Aorta (tissue), 5 donors: Measurements from ENCODE around the gene CCR5AS.

Experiments
- ATAC-seq: fragments of 200-7000 bp; cut with Tn5 transposase; one replicate; pipeline ENCODE4 v1.9.1; 2022; ENCODE audit warnings: moderate library complexity; ENCODE audit not compliant: low FRiP score
- DNase-seq, 2 donors: peaks; one replicate each; pipeline ENCODE4 v3.0.0-alpha.2; 2020
- H3K27ac ChIP-seq, 2 donors: one replicate each; pipeline ENCODE4 v1.5.1; 2013; ENCODE audit warnings: low read length in 2 of 2, mild to moderate bottlenecking in 2 of 2, moderate library complexity in 2 of 2, control low read depth in 1 of 2, inconsistent platforms in 1 of 2, low read depth in 1 of 2
- H3K27me3 ChIP-seq, 2 donors: one replicate each; pipeline ENCODE4 v1.6.1; 2013; ENCODE audit warnings: control low read depth in 1 of 2, low read length in 1 of 2, mild to moderate bottlenecking in 1 of 2, moderate library complexity in 1 of 2; ENCODE audit not compliant: insufficient read depth in 2 of 2, control insufficient read depth in 1 of 2
- H3K36me3 ChIP-seq, 2 donors: one replicate each; pipeline ENCODE4 v1.6.1; 2013; ENCODE audit warnings: control low read depth in 1 of 2, low read length in 1 of 2, mild to moderate bottlenecking in 1 of 2; ENCODE audit not compliant: insufficient read depth in 2 of 2, control insufficient read depth in 1 of 2
- H3K4me1 ChIP-seq, 2 donors: one replicate each; pipeline ENCODE4 v1.6.1; 2013; ENCODE audit warnings: low read length in 2 of 2, control low read depth in 1 of 2, mild to moderate bottlenecking in 1 of 2, moderate library complexity in 1 of 2; ENCODE audit not compliant: insufficient read depth in 2 of 2, control insufficient read depth in 1 of 2
- H3K4me3 ChIP-seq, 2 donors: one replicate each; pipeline ENCODE4 v1.5.1; 2013; ENCODE audit warnings: low read length in 2 of 2, control low read depth in 1 of 2, mild to moderate bottlenecking in 1 of 2
- H3K9me3 ChIP-seq: one replicate; pipeline ENCODE4 v1.6.1; 2013; ENCODE audit warnings: mild to moderate bottlenecking, low read length; ENCODE audit not compliant: control insufficient read depth
- WGBS, 2 donors: extraction: QIAGEN DNeasy Blood & Tissue Kit; methylation state at CpG; one replicate each; pipeline ENCODE4 v1.1.7; 2013; 5-methylcytosine and 5-hydroxymethylcytosine counted together
- intact Hi-C, 2 donors: fragments of 100-400 bp; cut with DNase I; formaldehyde crosslinking; loops; one replicate each; pipeline versions ENCODE4 v1.14.2 to v1.15.0; 2022
- donor health status: healthy with polysubstance abuse.
- donor health status: Bipolar disorder and iron deficiency.
- donor health status: DM: no; HTN: no; CAD: no.
- donor health status: DM: no; HTN: no; CAD: no.
- donor health status: DM: yes; HTN: yes; CAD: no.

CCR5AS gene

GRCh38 chr3:46406788-46407611, at the start of gene CCR5AS, which contains the start of gene CCRL2:
CCR5AS (minus strand) TSS chr3:46407066.
CCRL2 (plus strand) TSS chr3:46407259; CDS start chr3:46408080, 821 bp downstream.
- Histone ChIP-seq H3K4me3 (no peak within 1 kb of the TSS), H3K9me3 (peaks cover 2% of the 10 kb centered on the region), H3K27me3 (no peaks in the 10 kb centered on the region), H3K27ac (no peak within 1 kb of the TSS), H3K4me1 (no peaks in the 10 kb centered on the region), H3K36me3 (no peaks in the 10 kb centered on the region)
- WGBS, 2 donors = 77 to 80% methylated on average over 20 of the region's 20 CpGs
- intact Hi-C loops = no loop called here
- DNase-seq (peak in 1 of 2 donors; percentile 81), ATAC-seq (peak; percentile 68)

DNA sequence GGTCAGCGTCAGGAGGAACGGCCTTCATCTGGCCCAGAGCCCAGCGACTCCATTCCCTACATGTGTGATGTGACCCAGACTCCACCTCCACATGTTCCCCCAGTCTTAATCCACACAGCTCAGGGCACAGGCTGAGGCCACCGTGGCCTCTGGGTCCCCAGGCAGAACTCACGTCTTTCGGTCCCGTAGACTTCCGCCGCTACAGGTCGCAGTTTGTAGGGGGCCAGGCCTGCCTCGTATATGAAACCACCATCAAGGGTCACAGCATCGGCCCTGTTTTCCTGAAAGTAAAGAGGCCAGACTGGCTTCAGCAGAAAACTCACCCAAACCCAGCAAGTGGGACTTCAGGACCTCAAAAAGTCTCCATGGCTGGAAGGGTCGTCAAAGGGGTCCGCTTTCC, 49.3 kb upstream of the CCR5AS start:
- no peaks in the 10 kb centered on the region for H3K27me3 ChIP-seq
- intact Hi-C loops = no loop called here
- H3K9me3 ChIP-seq = no peaks in the 10 kb centered on the region
- H3K4me3 ChIP-seq = no peak overlapping the region
- no peaks in the 10 kb centered on the region for H3K4me1 ChIP-seq
- H3K27ac ChIP-seq = no peak overlapping the region
- WGBS, 2 donors = 87 to 91% methylated on average over 14 of the region's 14 CpGs
- DNase-seq = no peak
- ATAC-seq = no peak
- H3K36me3 ChIP-seq = no peaks in the 10 kb centered on the region

DNA sequence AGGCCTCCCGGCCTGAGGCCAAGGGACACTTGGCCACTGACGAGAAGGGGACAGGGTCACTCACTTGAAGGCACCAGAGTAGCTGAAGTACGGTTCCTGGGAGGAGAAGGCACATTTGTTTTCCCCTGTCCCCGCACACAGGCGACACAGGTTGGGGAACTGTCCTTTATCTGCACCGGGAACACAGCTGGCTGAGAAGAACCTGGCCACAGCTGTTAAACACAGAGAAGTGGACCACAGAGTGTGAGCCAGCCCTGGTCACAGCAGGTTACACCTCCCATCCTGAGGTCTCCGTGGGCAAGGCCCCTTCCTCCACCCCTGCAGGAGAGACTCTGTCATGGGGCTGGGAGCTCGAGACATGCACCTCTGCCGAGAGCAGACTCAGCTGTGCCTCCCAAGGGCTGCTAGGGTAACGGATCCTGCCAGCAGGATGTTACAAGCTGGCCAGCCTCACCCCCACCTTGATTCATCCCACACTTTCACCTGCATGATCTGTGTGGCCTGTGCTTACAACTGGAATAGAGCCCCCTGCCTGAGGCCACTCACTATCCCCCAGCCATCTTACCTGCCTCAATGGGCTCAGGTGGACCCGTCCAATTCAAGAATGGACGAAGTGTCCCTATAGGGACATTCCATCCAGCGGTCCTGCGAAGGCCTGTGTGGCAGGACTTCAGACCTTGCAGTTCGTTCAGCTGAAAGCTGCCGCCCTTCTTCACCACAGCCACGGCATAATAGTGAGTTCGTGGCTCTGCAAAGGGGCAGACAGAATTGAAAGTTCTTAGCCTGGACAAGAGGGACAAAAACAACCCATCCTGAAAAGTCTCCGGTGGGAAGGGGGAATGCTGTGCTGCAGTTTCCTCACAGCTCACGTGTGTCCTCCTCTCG, 48.6 kb upstream of the CCR5AS start:
- Histone ChIP-seq H3K4me3 (no peak overlapping the region), H3K9me3 (no peaks in the 10 kb centered on the region), H3K4me1 (no peaks in the 10 kb centered on the region), H3K27ac (no peak overlapping the region), H3K36me3 (no peaks in the 10 kb centered on the region), H3K27me3 (no peaks in the 10 kb centered on the region)
- intact Hi-C loops = no loop called here
- DNase-seq = no peak
- WGBS, 2 donors = 79 to 85% methylated on average over 21 of the region's 21 CpGs
- ATAC-seq = no peak

GRCh38 chr3:46454606-46455005, 47.7 kb upstream of the CCR5AS start:
- ATAC-seq (no peak), DNase-seq (no peak)
- no peaks in the 10 kb centered on the region for H3K4me1 ChIP-seq
- intact Hi-C loops = no loop called here
- H3K36me3 ChIP-seq = no peaks in the 10 kb centered on the region
- H3K9me3 ChIP-seq = no peaks in the 10 kb centered on the region
- H3K4me3 ChIP-seq = no peak overlapping the region
- no peaks in the 10 kb centered on the region for H3K27me3 ChIP-seq
- H3K27ac ChIP-seq = no peak overlapping the region
- WGBS, 2 donors = 84 to 87% methylated on average over 7 of the region's 7 CpGs

- intact Hi-C loops = no loop called here
- DNase-seq (no peak), ATAC-seq (no peak)
- H3K9me3 ChIP-seq = no peaks in the 10 kb centered on the region
- WGBS, 2 donors = 67 to 69% methylated on average over 3 of the region's 3 CpGs
- no peaks in the 10 kb centered on the region for H3K36me3 ChIP-seq
- H3K4me1 ChIP-seq = no peaks in the 10 kb centered on the region
- no peak overlapping the region for H3K4me3 ChIP-seq
- no peak overlapping the region for H3K27ac ChIP-seq
- H3K27me3 ChIP-seq = no peaks in the 10 kb centered on the region
Observed at GRCh38 chr3:46454209-46454595, 47.3 kb upstream of the CCR5AS start.

DNA sequence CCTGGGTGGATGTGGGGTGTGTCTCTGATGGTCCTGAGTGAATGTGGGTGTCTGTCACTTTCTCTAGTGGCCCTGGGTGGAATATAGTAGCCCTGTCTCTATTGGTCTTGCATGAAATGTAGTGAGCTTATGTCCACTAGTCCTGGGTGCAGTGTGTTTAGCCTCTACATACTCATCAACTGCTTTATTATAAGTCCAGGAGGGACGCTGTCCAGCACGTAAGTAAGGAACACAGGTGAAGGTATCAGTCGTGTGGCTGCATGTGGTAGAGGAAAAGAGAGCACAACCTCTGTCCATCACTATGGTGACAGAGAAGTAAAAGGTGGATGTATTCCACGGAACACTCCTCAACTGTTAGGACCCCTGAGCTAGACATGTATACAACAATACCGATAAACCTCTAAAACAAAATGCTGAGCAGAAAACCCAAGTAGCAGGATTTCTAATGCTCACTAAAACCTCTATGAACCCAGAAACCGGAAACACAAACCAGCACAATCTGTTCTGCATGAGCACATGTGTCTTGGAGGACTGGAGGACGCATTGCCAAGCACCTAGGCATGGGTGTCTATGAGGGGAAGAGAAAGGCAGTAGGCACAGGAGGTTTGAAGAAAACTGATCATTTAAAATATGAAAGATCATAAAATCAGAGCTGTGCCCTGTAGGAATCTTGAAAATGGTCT, 46.8 kb upstream of the CCR5AS start:
- intact Hi-C loops = no loop called here
- no peaks in the 10 kb centered on the region for H3K9me3 ChIP-seq
- no peaks in the 10 kb centered on the region for H3K36me3 ChIP-seq
- H3K27me3 ChIP-seq = no peaks in the 10 kb centered on the region
- 71 to 73% methylated on average over 7 of the region's 7 CpGs for WGBS, 2 donors
- ATAC-seq = no peak
- H3K27ac ChIP-seq = no peak overlapping the region
- H3K4me1 ChIP-seq = no peaks in the 10 kb centered on the region
- H3K4me3 ChIP-seq = no peak overlapping the region
- DNase-seq = no peak

DNA sequence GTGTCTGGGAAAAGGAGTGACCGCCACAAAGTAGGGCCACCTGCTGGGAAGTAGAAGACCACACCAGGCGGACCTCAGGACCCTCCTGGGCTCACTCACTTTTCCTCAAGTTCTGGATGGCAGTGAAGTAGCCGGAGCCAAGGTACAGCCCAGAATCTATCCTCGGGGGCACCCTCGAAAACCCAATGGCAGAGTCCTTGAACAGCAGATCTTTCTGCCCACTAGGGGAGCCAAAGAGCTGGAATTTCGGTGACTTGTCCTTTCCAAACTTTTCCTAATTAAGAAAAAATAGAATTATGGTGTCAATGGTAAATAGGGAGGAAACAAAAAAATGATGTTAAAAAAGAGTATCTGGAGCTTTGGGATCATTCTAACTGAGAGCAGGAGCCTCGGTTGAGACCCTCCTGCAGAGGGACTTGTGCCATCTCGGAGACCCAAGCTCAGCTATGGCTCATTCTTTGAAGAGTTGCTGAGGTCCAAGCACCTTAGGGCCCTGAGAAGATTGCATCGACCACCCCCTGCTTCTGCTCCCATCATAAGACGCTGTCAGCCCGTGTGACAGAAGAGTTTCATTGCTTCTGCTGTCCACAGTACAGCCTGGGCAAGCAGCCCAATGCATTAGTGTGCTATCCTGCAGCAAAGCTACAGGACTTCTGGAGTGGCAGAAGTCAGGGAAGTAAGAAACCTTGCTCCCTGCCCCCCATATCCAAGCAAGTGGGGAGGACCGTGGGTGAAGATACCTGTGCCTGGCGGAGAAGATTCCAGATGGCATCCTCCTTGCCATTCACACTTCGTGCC, 43.1 kb upstream of the CCR5AS start:
- 65% methylated on average over 14 of the region's 14 CpGs for WGBS, 2 donors

GRCh38 chr3:46448721-46449120, 41.9 kb upstream of the CCR5AS start:
- DNase-seq = no peak
- 90 to 93% methylated on average over 16 to 17 of the region's 17 CpGs for WGBS, 2 donors

More for the DNA sequence above, 43.1 kb upstream of the CCR5AS start:
- no peak overlapping the region for H3K27ac ChIP-seq
- no peaks in the 10 kb centered on the region for H3K36me3 ChIP-seq
- H3K27me3 ChIP-seq = no peaks in the 10 kb centered on the region
- no peak overlapping the region for H3K4me3 ChIP-seq
- DNase-seq (no peak), ATAC-seq (no peak)
- no peaks in the 10 kb centered on the region for H3K9me3 ChIP-seq
- intact Hi-C loops = no loop called here
- H3K4me1 ChIP-seq = no peaks in the 10 kb centered on the region

More at GRCh38 chr3:46448721-46449120, 41.9 kb upstream of the CCR5AS start:
- no peak for ATAC-seq
- Histone ChIP-seq H3K36me3 (no peaks in the 10 kb centered on the region), H3K27me3 (no peaks in the 10 kb centered on the region), H3K9me3 (no peaks in the 10 kb centered on the region), H3K27ac (no peak overlapping the region), H3K4me3 (no peak overlapping the region), H3K4me1 (no peaks in the 10 kb centered on the region)
- intact Hi-C loops = no loop called here
